ENCODE results near the gene MPZL1. TPM values are rescaled to one million over a fixed set of nuclear protein-coding genes. Genes with fewer than 3 reads are reported as not detected.

Gene MPZL1
- total RNA-seq, 1 donor, result 112 TPM

DNA sequence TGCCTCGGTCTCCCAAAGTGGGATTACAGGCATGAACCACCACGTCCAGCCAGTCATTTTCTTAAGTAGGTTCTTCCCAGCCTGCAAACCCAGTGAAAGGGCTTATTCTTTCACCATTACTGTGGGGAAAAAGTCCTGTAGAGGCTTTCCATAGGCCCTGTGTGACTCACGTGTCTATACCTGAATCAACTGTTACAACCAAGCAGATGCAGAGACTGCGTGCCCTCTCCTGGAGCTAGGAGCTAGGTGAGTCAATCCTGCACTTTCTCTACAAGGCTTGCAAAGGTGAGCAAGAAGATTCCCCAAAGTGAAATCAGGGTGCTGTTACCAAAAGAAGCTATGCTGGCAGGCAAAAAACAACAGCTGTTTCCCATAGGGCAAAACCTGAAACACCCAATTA lies 13.8 kb upstream of the MPZL1 start:
- H3K4me3 ChIP-seq (ENCODE audit: low read depth, low read length), result no peak overlapping the region
- TF ChIP-seq, protein P1, sequence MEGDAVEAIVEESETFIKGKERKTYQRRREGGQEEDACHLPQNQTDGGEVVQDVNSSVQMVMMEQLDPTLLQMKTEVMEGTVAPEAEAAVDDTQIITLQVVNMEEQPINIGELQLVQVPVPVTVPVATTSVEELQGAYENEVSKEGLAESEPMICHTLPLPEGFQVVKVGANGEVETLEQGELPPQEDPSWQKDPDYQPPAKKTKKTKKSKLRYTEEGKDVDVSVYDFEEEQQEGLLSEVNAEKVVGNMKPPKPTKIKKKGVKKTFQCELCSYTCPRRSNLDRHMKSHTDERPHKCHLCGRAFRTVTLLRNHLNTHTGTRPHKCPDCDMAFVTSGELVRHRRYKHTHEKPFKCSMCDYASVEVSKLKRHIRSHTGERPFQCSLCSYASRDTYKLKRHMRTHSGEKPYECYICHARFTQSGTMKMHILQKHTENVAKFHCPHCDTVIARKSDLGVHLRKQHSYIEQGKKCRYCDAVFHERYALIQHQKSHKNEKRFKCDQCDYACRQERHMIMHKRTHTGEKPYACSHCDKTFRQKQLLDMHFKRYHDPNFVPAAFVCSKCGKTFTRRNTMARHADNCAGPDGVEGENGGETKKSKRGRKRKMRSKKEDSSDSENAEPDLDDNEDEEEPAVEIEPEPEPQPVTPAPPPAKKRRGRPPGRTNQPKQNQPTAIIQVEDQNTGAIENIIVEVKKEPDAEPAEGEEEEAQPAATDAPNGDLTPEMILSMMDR (IDR thresholded peaks at IDR 0.05; ENCODE audit: insufficient read depth, low read length), result no peak
- no peak for DNase-seq (ENCODE audit: low read depth)

DNA sequence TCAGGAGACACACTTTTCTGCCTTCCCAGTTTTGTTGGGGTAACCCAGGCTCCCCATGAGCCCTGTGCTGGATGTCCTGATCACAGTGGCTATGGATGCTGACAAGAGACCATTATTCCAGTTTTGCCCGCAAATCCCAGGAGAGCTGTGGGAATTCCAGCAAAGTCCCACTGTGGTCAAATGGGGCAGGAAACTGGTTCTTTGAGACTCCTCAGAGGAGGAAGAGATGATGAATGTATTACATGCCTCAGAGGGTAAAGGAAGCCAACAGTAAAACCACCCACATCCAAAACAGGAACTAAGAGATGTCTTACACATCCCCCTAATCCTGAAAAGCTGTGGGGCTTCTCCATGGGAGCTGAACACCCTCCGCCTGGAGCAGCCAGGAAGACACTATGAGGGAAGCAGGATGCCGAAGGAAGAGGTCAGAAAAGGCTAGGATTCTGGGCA lies 12.8 kb upstream of the MPZL1 start:
- H3K4me3 ChIP-seq (ENCODE audit: low read depth, low read length), result no peak overlapping the region
- TF ChIP-seq, protein P1 (IDR thresholded peaks at IDR 0.05; ENCODE audit: insufficient read depth, low read length), result no peak
- DNase-seq (ENCODE audit: low read depth), result no peak

DNA sequence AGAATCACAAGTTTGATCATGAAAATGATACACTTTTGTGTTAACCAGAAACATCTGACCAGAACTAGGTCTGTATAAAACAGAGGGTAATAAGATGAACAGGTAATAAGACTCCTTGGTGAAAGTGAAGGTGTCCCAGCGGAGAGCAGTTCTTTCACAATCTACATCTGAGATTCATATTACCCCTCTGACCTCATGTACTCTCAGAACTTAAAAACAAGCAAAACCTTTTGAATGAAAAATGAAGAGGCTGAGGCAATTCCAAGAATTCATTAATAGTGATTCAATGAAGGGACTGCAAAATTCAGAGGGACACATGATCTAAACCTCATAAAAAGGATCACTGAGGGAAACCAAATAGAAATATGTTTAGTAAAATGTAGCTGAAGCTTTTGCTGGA lies 10.9 kb upstream of the MPZL1 start:
- H3K4me3 ChIP-seq (ENCODE audit: low read depth, low read length), result no peak overlapping the region
- no peak for DNase-seq (ENCODE audit: low read depth)
- TF ChIP-seq, protein P1 (IDR thresholded peaks at IDR 0.05; ENCODE audit: insufficient read depth, low read length), result no peak

DNA sequence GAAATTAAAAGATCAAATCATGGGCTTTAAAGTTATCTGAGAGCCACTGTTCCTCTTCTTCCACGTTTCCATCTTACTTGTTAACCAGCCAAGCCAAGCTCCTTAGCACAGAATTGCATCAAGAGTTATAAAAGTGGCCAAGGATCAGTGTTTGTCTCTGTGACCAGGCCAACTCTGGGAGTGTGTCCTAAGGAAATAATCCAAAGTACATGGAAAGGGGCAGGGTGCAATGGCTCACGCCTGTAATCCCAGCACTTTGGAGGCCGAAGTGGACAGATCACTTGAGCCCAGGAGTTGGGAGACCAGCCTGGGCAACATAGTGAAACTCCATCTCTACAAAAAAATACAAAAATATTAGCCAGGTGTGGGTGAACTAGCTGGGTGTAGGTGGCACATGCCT lies 10.0 kb upstream of the MPZL1 start:
- no peak for DNase-seq (ENCODE audit: low read depth)
- TF ChIP-seq, protein P1 (IDR thresholded peaks at IDR 0.05; ENCODE audit: insufficient read depth, low read length), result no peak
- H3K4me3 ChIP-seq (ENCODE audit: low read depth, low read length), result no peak overlapping the region

DNA sequence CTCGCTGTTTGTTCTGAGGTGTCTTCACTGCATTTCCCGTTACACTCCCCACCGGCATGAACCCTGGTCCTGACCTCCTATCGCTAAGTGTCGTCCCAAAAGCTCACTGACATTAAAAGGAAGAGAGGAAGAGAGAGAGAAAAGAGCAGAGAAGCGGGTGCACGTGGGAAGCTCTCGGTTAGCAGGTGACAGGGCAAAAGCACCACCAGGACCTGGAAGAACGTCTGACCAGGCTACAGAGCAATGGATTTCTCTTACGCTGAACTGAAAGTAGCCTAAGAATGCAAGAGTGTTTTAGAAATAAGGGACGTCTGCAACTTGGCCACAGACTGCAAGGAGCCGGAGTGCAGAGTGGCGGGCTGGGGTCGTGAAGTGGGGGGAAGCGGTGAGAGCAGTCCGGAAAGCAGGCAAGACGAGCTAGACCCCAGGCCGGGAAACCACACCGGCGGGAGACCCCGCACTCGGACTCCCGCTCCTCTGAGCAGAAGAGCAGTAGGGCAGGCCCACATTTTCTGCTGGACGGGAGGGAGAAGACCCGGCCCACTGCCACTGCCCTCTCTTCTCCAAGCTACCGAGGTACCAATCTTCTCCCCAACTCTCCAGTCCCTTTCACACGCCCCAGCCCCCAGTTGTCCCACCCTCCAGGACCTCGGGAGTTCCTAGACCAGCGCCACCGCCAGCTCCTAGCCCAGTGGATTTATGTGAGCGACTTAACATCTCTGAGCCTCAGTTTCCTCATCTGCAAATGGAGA lies 8.3 kb upstream of the MPZL1 start:
- no peak for DNase-seq (ENCODE audit: low read depth)
- H3K4me3 ChIP-seq (ENCODE audit: low read depth, low read length), result peak overlapping the region; percentile 96
- TF ChIP-seq, protein P1 (IDR thresholded peaks at IDR 0.05; ENCODE audit: insufficient read depth, low read length), result no peak

DNA sequence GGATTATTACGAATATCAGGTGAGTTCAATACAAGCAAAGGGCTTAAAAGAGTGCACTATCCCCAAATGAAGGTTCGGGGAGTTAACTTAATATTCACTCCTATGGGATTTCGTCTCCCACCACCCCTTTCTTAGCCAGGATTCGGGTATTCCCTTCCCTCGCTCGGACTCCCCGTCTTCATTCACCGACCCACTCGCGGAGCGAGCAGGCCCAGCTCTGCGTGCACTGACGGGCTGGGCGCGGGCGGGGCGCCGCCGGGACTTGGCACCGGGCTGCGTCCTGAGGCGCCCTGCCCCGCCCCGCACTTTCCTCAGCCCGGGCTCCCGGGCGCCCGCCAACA lies 7.7 kb upstream of the MPZL1 start:
- TF ChIP-seq, protein P1 (IDR thresholded peaks at IDR 0.05; ENCODE audit: insufficient read depth, low read length), result no peak
- no peak for DNase-seq (ENCODE audit: low read depth)
- peak overlapping the region; percentile 96 for H3K4me3 ChIP-seq (ENCODE audit: low read depth, low read length)

Measured in fibroblast of the aortic adventitia (primary cell).